Liver (tissue), 9 donors: Measurements from ENCODE around the gene ITGBL1. TPM values are rescaled to one million over a fixed set of nuclear protein-coding genes. Genes with fewer than 3 reads are reported as not detected.

Source experiments
- DNase-seq: peaks from one replicate; pipeline ENCODE4 v3.0.0-alpha.2; 2017; ENCODE audit warnings: low spot score
- H3K27ac ChIP-seq, 2 donors: one replicate each; pipeline ENCODE4 v1.7.0; 2013; ENCODE audit warnings: inconsistent platforms in 2 of 2, low read length in 2 of 2, control low read depth in 1 of 2, low read depth in 1 of 2, mild to moderate bottlenecking in 1 of 2
- H3K27me3 ChIP-seq, 4 donors: one replicate each; pipeline versions ENCODE4 v1.6.1 to v1.7.0; 2013; ENCODE audit warnings: low read length in 3 of 4, inconsistent platforms in 1 of 4, mild to moderate bottlenecking in 1 of 4, moderate library complexity in 1 of 4; ENCODE audit not compliant: control insufficient read depth in 4 of 4, insufficient read depth in 4 of 4
- H3K36me3 ChIP-seq, 4 donors: one replicate each; pipeline versions ENCODE4 v1.6.1 to v1.7.0; 2013; ENCODE audit warnings: low read length in 3 of 4, mild to moderate bottlenecking in 3 of 4, low read depth in 1 of 4, moderate library complexity in 1 of 4; ENCODE audit not compliant: control insufficient read depth in 4 of 4, insufficient read depth in 3 of 4
- H3K4me1 ChIP-seq, 4 donors: one replicate each; pipeline versions ENCODE4 v1.6.1 to v1.7.0; 2013; ENCODE audit warnings: low read length in 3 of 4, mild to moderate bottlenecking in 3 of 4, moderate library complexity in 1 of 4; ENCODE audit not compliant: control insufficient read depth in 4 of 4, insufficient read depth in 4 of 4
- H3K4me3 ChIP-seq, 3 donors: one replicate each; pipeline versions ENCODE4 v1.6.1 to v1.7.0; 2013; ENCODE audit warnings: low read length in 3 of 3, control low read depth in 1 of 3, low read depth in 1 of 3, mild to moderate bottlenecking in 1 of 3
- H3K9ac ChIP-seq, 2 donors: one replicate each; pipeline ENCODE4 v1.7.0; 2013; ENCODE audit warnings: low read length in 2 of 2, mild to moderate bottlenecking in 2 of 2, moderate library complexity in 2 of 2, control low read depth in 1 of 2, low read depth in 1 of 2
- H3K9me3 ChIP-seq, 4 donors: one replicate each; pipeline versions ENCODE4 v1.6.1 to v1.7.0; 2013; ENCODE audit warnings: low read length in 3 of 4; ENCODE audit not compliant: control insufficient read depth in 4 of 4
- EGR1 ChIP-seq, 2 donors: IDR thresholded peaks; 2 replicates each; pipeline ENCODE4 v1.6.1; 2016 to 2018; ENCODE audit warnings: antibody characterized with exemption in 2 of 2, low read depth in 2 of 2
- FOXA1 ChIP-seq: IDR thresholded peaks from 2 replicates; pipeline ENCODE4 v1.6.1; 2016; ENCODE audit warnings: antibody characterized with exemption
- FOXA2 ChIP-seq: IDR thresholded peaks from 2 replicates; pipeline ENCODE4 v1.6.1; 2016; ENCODE audit warnings: antibody characterized with exemption
- GABPA ChIP-seq, 2 donors: IDR thresholded peaks in 1 of 2; conservative IDR thresholded peaks in 1 of 2; 2 replicates each; pipeline ENCODE4 v1.6.1; 2016; ENCODE audit warnings: antibody characterized with exemption in 2 of 2, mild to moderate bottlenecking in 1 of 2, moderate library complexity in 1 of 2
- HNF4A ChIP-seq, 2 donors: conservative IDR thresholded peaks; 2 replicates each; pipeline ENCODE4 v1.6.1; 2016; ENCODE audit warnings: antibody characterized with exemption in 2 of 2, mild to moderate bottlenecking in 2 of 2
- HNF4G ChIP-seq: IDR thresholded peaks from 2 replicates; pipeline ENCODE4 v1.6.1; 2016; ENCODE audit warnings: antibody characterized with exemption
- JUND ChIP-seq, 2 donors: IDR thresholded peaks; 2 replicates each; pipeline ENCODE4 v1.6.1; 2016; ENCODE audit warnings: antibody characterized with exemption in 2 of 2
- NR2F2 ChIP-seq: IDR thresholded peaks from 2 replicates; pipeline ENCODE4 v1.6.1; 2016; ENCODE audit warnings: antibody characterized with exemption
- REST ChIP-seq: IDR thresholded peaks from 2 replicates; pipeline ENCODE4 v1.6.1; 2016; ENCODE audit warnings: antibody characterized with exemption, mild to moderate bottlenecking
- RXRA ChIP-seq, 2 donors: IDR thresholded peaks; 2 replicates each; pipeline ENCODE4 v1.6.1; 2017 to 2018; ENCODE audit warnings: antibody characterized with exemption in 2 of 2, mild to moderate bottlenecking in 1 of 2
- SP1 ChIP-seq: IDR thresholded peaks from 2 replicates; pipeline ENCODE4 v1.6.1; 2018; ENCODE audit warnings: antibody characterized with exemption, mild to moderate bottlenecking
- TAF1 ChIP-seq: conservative IDR thresholded peaks from 2 replicates; pipeline ENCODE4 v1.6.1; 2016; ENCODE audit warnings: antibody characterized with exemption, mild to moderate bottlenecking
- polyA plus RNA-seq, 2 donors: library from polyadenylated mRNA; stranded (reverse) in 1 of 2; unstranded in 1 of 2; fragments of 200-250 nt in 1 of 2; fragments of >200 nt in 1 of 2; fragmentation: Nextera tagmentation in 1 of 2; extraction: Ambion mirVana in 1 of 2; gene quantifications; one replicate each; pipeline versions ENCODE4 v1.2.1 to v1.2.3, GENCODE V29; 2013 to 2015
- total RNA-seq, 2 donors: library from RNA; depleted of rRNA; stranded (reverse); fragments of >200 nt; gene quantifications; one replicate each; pipeline ENCODE4 v1.2.3, GENCODE V29; 2014
- TF ChIP-seq, protein P1 (sequence below): fragments of 150-350 bp; IDR thresholded peaks from 2 replicates; pipeline ENCODE4 v1.5.1; 2017; ENCODE audit warnings: improper control_type of control experiment, low read depth, low read length; ENCODE audit not compliant: missing input control
- TF ChIP-seq, protein P2 (sequence below): IDR thresholded peaks from 2 replicates; pipeline ENCODE4 v1.6.1; 2016; ENCODE audit warnings: antibody characterized with exemption
- donor health status: healthy.
- donor health status: healthy.
- donor health status: healthy.
- donor health status: healthy.
- donor health status: healthy.

ITGBL1 gene
- total and polyA plus RNA-seq, 4 donors: 0.28 to 2.2 (median 1.2) TPM

- TF ChIP-seq, protein P1, sequence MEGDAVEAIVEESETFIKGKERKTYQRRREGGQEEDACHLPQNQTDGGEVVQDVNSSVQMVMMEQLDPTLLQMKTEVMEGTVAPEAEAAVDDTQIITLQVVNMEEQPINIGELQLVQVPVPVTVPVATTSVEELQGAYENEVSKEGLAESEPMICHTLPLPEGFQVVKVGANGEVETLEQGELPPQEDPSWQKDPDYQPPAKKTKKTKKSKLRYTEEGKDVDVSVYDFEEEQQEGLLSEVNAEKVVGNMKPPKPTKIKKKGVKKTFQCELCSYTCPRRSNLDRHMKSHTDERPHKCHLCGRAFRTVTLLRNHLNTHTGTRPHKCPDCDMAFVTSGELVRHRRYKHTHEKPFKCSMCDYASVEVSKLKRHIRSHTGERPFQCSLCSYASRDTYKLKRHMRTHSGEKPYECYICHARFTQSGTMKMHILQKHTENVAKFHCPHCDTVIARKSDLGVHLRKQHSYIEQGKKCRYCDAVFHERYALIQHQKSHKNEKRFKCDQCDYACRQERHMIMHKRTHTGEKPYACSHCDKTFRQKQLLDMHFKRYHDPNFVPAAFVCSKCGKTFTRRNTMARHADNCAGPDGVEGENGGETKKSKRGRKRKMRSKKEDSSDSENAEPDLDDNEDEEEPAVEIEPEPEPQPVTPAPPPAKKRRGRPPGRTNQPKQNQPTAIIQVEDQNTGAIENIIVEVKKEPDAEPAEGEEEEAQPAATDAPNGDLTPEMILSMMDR: no peak
- TF ChIP-seq FOXA2: no peak
- no peak for TF ChIP-seq JUND (IDR thresholded peaks at IDR 0.05)
- TF ChIP-seq HNF4G: no peak
- TF ChIP-seq EGR1 (IDR thresholded peaks at IDR 0.05; ENCODE audit: low read depth in 2 of 2): no peak
These were observed 37.3 kb downstream of the ITGBL1 start (continued) for GRCh38 chr13:101489643-101490405.

GRCh38 chr13:101490406-101491015 is 38.0 kb downstream of the ITGBL1 start:
- TF ChIP-seq REST (no peak), EGR1 (IDR thresholded peaks at IDR 0.05; ENCODE audit: low read depth in 2 of 2) (no peak), FOXA2 (no peak), FOXA1 (no peak), GABPA (IDR thresholded peaks at IDR 0.05 in 1 of 2, conservative IDR thresholded peaks at IDR 0.05 in 1 of 2) (no peak), SP1 (no peak), NR2F2 (no peak), TAF1 (no peak), HNF4A (conservative IDR thresholded peaks at IDR 0.05) (no peak), RXRA (IDR thresholded peaks at IDR 0.05) (no peak)
- TF ChIP-seq, protein P2, sequence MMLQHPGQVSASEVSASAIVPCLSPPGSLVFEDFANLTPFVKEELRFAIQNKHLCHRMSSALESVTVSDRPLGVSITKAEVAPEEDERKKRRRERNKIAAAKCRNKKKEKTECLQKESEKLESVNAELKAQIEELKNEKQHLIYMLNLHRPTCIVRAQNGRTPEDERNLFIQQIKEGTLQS: no peak
- TF ChIP-seq, protein P1: no peak
- no peak overlapping the region for H3K9ac ChIP-seq

More at GRCh38 chr13:101490406-101491015, 38.0 kb downstream of the ITGBL1 start:
- Histone ChIP-seq H3K27ac (no peak overlapping the region), H3K4me1 (no peaks in the 10 kb centered on the region), H3K9me3 (no peaks in the 10 kb centered on the region), H3K27me3 (peaks cover 0 to 6% (median 0%) of the 10 kb centered on the region in 4 donors), H3K36me3 (no peaks in the 10 kb centered on the region), H3K4me3 (no peak overlapping the region)
- DNase-seq: no peak
